ENCODE data around the gene ABCF3. TPM values are rescaled to one million over a fixed set of nuclear protein-coding genes. Genes with fewer than 3 reads are reported as not detected.
"Not testable (repeated sequence)": the region's sequence is repeated elsewhere in the genome, so short reads cannot be mapped to it uniquely, and the experiment has no call there.

The ABCF3 gene, protein sequence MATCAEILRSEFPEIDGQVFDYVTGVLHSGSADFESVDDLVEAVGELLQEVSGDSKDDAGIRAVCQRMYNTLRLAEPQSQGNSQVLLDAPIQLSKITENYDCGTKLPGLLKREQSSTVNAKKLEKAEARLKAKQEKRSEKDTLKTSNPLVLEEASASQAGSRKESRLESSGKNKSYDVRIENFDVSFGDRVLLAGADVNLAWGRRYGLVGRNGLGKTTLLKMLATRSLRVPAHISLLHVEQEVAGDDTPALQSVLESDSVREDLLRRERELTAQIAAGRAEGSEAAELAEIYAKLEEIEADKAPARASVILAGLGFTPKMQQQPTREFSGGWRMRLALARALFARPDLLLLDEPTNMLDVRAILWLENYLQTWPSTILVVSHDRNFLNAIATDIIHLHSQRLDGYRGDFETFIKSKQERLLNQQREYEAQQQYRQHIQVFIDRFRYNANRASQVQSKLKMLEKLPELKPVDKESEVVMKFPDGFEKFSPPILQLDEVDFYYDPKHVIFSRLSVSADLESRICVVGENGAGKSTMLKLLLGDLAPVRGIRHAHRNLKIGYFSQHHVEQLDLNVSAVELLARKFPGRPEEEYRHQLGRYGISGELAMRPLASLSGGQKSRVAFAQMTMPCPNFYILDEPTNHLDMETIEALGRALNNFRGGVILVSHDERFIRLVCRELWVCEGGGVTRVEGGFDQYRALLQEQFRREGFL
- total RNA-seq = 75.2 and 76.4 TPM in 2 replicates

DNA sequence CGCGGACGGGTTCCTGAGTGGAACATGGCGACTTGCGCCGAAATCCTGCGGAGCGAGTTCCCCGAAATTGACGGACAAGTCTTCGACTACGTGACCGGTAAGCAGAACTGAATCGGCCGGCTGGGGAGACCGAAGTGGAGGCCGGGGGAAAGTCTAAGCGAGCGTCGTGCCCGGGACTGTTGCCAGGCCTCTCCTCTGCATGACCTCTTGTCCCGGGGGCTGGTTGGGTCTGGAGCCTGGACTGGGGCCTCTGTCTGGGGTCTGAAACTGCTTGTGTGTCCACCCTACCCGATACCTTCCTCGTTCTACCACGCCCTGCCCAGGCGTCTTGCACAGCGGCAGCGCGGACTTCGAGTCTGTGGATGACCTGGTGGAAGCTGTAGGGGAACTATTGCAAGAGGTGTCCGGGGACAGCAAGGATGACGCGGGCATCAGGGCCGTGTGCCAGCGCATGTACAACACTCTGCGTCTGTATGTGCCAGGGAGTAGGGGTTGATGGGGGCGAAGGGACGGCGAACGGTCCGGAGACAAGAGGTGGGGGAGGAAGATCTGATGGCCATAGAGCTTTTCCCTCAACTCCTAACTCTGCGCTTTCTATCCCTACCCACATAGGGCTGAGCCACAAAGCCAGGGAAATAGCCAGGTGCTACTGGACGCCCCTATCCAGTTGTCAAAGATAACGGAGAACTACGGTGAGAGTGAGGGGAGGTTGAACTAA is at the start of gene ABCF3:
Gene ABCF3 (plus strand): TSS at position 16 of the 718 bp plus-strand sequence. CDS start 9 bp downstream, at position 25.
- intact Hi-C loops (cut with micrococcal nuclease) = loop anchor here (1.0 to 5.0 kb wide), 9 partner anchors 51 to 1088 kb away; partner anchors contain the start of genes ABCC5, EEF1AKMT4, EIF2B5 and EIF4G1
- H3K27ac Mint-ChIP-seq = peak within 1 kb of the TSS; percentile 89
- no peaks in the 10 kb centered on the region for H3K9me3 Mint-ChIP-seq
- H3K4me1 Mint-ChIP-seq (ENCODE audit: low read depth) = peaks cover 25% of the 10 kb centered on the region
- H3K27me3 Mint-ChIP-seq (ENCODE audit: insufficient read depth) = no peaks in the 10 kb centered on the region
- peaks cover 40% of the 10 kb centered on the region for H3K36me3 Mint-ChIP-seq (ENCODE audit: low read depth)
- H3K4me3 Mint-ChIP-seq = peak within 1 kb of the TSS; percentile 98
- DNase-seq (ENCODE audit: low spot score) = no peak

DNA sequence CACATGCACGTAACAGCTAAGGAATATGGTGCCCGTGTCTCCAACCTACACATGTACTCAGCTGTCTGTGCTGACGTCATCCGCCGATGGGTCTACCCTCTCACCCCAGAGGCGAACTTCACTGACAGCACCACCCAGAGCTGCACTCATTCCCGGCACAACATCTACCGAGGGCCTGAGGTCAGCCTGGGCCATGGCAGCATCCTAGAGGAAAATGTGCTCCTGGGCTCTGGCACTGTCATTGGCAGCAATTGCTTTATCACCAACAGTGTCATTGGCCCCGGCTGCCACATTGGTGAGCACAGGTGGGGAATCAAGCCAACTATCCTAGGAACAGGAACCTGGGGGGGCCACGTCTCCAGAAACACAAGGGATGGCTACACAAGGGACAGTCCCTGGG is 45.6 kb upstream of the ABCF3 start:
- Mint-ChIP-seq H3K4me1 (ENCODE audit: low read depth) (peaks cover 19% of the 10 kb centered on the region), H3K9me3 (no peaks in the 10 kb centered on the region), H3K27me3 (ENCODE audit: insufficient read depth) (no peaks in the 10 kb centered on the region), H3K4me3 (no peak overlapping the region), H3K36me3 (ENCODE audit: low read depth) (peaks cover 37% of the 10 kb centered on the region), H3K27ac (no peak overlapping the region)
- DNase-seq (ENCODE audit: low spot score) = no peak
- intact Hi-C loops (cut with micrococcal nuclease) = no loop called here

DNA sequence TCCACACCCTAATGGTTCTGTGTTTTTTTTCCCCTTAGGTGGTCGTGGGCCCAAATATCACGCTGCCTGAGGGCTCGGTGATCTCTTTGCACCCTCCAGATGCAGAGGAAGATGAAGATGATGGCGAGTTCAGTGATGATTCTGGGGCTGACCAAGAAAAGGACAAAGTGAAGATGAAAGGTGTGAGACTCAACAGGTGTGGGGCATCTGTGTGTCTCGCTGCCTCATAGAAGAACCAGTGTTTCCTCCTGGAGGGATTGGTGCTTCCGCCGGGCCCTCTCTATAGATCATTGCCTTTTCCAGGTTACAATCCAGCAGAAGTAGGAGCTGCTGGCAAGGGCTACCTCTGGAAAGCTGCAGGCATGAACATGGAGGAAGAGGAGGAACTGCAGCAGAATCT is 43.8 kb upstream of the ABCF3 start:
- H3K36me3 Mint-ChIP-seq (ENCODE audit: low read depth) = peaks cover 42% of the 10 kb centered on the region
- H3K27ac Mint-ChIP-seq = no peak overlapping the region
- intact Hi-C loops (cut with micrococcal nuclease) = no loop called here
- DNase-seq (ENCODE audit: low spot score) = no peak
- no peaks in the 10 kb centered on the region for H3K9me3 Mint-ChIP-seq
- H3K27me3 Mint-ChIP-seq (ENCODE audit: insufficient read depth) = no peaks in the 10 kb centered on the region
- H3K4me3 Mint-ChIP-seq = no peak overlapping the region
- H3K4me1 Mint-ChIP-seq (ENCODE audit: low read depth) = peaks cover 5% of the 10 kb centered on the region

DNA sequence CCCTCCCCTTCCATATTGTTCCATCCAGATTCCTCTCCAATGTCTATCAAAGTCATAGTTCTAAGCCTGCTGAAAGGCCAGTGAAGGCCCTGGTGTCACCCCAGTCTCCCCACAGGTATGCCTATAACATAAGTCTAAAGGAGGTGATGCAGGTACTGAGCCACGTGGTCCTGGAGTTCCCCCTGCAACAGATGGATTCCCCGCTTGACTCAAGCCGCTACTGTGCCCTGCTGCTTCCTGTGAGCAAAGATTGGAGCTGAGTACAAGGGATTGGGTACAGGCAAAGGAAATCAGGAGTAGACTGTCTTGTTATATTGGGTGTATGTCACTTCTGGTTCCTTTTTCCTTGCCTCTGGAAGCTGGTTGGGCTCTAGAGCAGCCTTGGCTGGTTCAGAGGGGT is 42.7 kb upstream of the ABCF3 start:
- no peaks in the 10 kb centered on the region for H3K4me1 Mint-ChIP-seq (ENCODE audit: low read depth)
- H3K9me3 Mint-ChIP-seq = no peaks in the 10 kb centered on the region
- DNase-seq (ENCODE audit: low spot score) = no peak
- H3K27ac Mint-ChIP-seq = no peak overlapping the region
- H3K27me3 Mint-ChIP-seq (ENCODE audit: insufficient read depth) = no peaks in the 10 kb centered on the region
- H3K4me3 Mint-ChIP-seq = no peak overlapping the region
- peaks cover 37% of the 10 kb centered on the region for H3K36me3 Mint-ChIP-seq (ENCODE audit: low read depth)
- intact Hi-C loops (cut with micrococcal nuclease) = no loop called here

DNA sequence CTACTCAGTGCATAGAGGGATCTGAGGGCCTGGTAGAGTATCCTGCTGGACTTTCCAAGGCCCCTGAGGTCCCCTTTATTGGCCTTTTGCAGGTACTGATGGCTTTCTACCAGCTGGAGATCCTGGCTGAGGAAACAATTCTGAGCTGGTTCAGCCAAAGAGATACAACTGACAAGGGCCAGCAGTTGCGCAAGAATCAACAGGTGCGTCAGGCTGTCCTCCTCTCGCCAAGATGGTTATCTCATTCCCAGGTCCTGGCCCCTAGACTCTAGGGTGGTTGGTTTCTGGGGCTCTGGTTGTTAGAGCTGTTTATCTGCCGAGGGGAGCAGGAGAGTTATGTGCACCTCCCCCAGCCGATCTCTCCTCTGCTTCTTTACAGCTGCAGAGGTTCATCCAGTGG is 41.5 kb upstream of the ABCF3 start:
- intact Hi-C loops (cut with micrococcal nuclease) = loop anchor here (2.0 kb wide), 1 partner anchor 104 kb away; the partner anchor contains the start of genes ALG3 and EEF1AKMT4
- H3K9me3 Mint-ChIP-seq = no peaks in the 10 kb centered on the region
- H3K27ac Mint-ChIP-seq = no peak overlapping the region
- no peak for DNase-seq (ENCODE audit: low spot score)
- H3K4me1 Mint-ChIP-seq (ENCODE audit: low read depth) = no peaks in the 10 kb centered on the region
- H3K4me3 Mint-ChIP-seq = no peak overlapping the region
- H3K27me3 Mint-ChIP-seq (ENCODE audit: insufficient read depth) = no peaks in the 10 kb centered on the region
- H3K36me3 Mint-ChIP-seq (ENCODE audit: low read depth) = peaks cover 37% of the 10 kb centered on the region

DNA sequence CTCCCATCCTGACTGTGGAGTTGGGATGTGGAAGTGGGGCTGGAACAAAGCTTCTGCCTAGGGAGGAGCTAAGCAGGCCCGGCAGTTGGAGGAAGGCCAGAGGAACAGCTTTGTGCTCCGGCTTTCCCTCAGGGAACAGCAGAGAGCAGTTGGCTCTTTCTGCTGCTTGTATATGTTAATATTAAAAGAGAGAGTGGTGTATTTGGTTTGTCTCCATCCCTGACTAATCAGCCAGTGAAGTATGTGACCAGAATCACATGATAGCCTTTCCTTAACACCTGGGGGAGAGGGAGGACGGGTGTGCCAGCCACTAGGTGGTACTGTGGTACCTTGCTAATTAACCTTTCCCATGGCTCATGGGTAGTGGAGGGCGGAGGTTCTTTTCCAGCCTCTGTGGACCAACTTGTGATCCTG is 40.9 kb upstream of the ABCF3 start:
- no peak overlapping the region for H3K4me3 Mint-ChIP-seq
- no peaks in the 10 kb centered on the region for H3K4me1 Mint-ChIP-seq (ENCODE audit: low read depth)
- H3K27me3 Mint-ChIP-seq (ENCODE audit: insufficient read depth) = no peaks in the 10 kb centered on the region
- no peak overlapping the region for H3K27ac Mint-ChIP-seq
- no peaks in the 10 kb centered on the region for H3K9me3 Mint-ChIP-seq
- no peak for DNase-seq (ENCODE audit: low spot score)
- H3K36me3 Mint-ChIP-seq (ENCODE audit: low read depth) = peaks cover 35% of the 10 kb centered on the region
- intact Hi-C loops (cut with micrococcal nuclease) = loop anchor here (2.0 kb wide), 1 partner anchor 104 kb away; the partner anchor contains the start of genes ALG3 and EEF1AKMT4

DNA sequence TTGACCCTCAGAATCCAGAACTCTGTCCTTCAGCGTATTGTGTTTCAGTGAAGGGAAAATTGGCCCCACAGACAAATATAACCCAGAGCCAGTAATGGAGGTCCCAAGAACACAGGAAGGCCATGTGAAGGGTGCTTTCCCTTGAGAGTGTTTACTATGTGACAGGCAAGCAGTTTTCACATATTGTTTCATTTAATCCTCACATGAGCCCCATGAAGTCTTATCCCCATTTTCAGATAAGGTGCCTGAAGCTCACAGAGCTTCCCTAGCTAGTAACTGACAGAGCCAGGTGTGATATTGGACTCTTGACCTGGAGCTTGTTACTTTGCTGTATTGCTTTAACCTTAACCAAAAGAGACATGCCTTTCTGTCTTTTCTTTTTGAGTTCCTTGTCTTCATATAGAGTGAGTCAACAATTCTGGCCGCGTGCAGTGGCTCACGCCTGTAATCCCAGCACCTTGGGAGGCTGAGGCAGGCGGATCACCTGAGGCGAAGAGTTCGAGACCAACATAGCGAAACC is 40.2 kb upstream of the ABCF3 start:
- no peaks in the 10 kb centered on the region for H3K27me3 Mint-ChIP-seq (ENCODE audit: insufficient read depth)
- no peaks in the 10 kb centered on the region for H3K4me1 Mint-ChIP-seq (ENCODE audit: low read depth)
- intact Hi-C loops (cut with micrococcal nuclease) = loop anchor here (2.0 kb wide), 1 partner anchor 103 kb away; the partner anchor contains the start of genes ALG3 and EEF1AKMT4
- H3K27ac Mint-ChIP-seq = no peak overlapping the region
- no peak for DNase-seq (ENCODE audit: low spot score)
- H3K4me3 Mint-ChIP-seq = no peak overlapping the region
- H3K9me3 Mint-ChIP-seq = no peaks in the 10 kb centered on the region
- peaks cover 32% of the 10 kb centered on the region for H3K36me3 Mint-ChIP-seq (ENCODE audit: low read depth)

DNA sequence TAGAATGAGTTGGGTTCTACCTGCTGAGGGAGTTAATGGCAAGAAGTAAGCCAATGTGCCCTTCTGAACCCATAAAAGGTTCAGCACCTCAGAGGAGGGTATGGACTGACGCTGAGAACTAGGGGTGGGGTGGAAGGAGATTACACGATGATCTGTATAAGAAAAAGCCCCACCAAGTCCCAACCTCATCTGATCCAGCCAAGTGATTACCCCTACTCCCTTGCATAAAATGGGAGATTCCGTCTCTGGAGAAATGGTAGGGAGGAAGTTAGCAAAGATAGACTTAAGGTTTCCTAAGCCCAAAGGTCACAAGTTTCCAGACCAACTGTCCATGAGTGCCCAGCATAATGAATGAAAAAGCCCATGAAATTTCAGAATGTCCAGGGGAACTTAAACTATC is 37.9 kb upstream of the ABCF3 start:
- H3K4me1 Mint-ChIP-seq (ENCODE audit: low read depth) = no peaks in the 10 kb centered on the region
- H3K9me3 Mint-ChIP-seq = no peaks in the 10 kb centered on the region
- peaks cover 3% of the 10 kb centered on the region for H3K27me3 Mint-ChIP-seq (ENCODE audit: insufficient read depth)
- no peak overlapping the region for H3K27ac Mint-ChIP-seq
- H3K4me3 Mint-ChIP-seq = no peak overlapping the region
- peaks cover 13% of the 10 kb centered on the region for H3K36me3 Mint-ChIP-seq (ENCODE audit: low read depth)
- intact Hi-C loops (cut with micrococcal nuclease) = no loop called here
- no peak for DNase-seq (ENCODE audit: low spot score)

DNA sequence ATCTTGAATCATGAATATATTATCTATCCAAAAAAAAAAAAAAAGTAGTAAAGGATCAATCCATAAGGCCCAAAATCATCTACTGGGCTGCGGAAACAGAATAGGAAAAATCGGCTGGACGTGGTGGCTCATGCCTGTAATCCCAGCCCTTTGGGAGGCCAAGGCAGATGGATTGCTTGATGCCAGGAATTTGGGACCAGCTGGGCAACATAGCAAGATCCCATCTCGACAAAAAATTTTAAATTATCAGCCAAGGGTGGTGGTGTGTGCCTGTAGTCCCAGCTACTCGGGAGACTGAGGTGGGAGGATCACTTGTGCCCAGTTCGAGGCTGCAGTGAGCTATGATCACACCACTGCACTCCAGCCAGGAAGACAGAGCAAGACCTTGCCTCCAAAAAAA is 36.9 kb upstream of the ABCF3 start:
- H3K9me3 Mint-ChIP-seq = no peaks in the 10 kb centered on the region
- H3K4me3 Mint-ChIP-seq = no peak overlapping the region
- H3K27ac Mint-ChIP-seq = no peak overlapping the region
- H3K4me1 Mint-ChIP-seq (ENCODE audit: low read depth) = no peaks in the 10 kb centered on the region
- intact Hi-C loops (cut with micrococcal nuclease) = no loop called here
- H3K36me3 Mint-ChIP-seq (ENCODE audit: low read depth) = peaks cover 5% of the 10 kb centered on the region
- peaks cover 3% of the 10 kb centered on the region for H3K27me3 Mint-ChIP-seq (ENCODE audit: insufficient read depth)
- DNase-seq (ENCODE audit: low spot score) = no peak

DNA sequence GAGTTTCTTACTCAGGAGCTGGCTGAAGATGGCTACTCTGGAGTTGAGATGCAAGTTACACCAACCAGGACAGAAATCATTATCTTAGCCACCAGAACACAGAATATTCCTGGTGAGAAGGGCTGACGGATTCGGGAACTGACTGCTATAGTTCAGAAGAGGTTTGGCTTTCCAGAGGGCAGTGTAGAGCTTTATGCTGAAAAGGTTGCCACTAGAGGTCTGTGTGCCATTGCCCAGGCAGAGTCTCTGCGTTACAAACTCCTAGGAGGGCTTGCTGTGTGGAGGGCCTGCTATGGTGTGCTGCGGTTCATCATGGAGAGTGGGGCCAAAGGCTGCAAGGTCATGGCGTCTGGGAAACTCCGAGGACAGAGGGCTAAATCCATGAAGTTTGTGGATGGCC is 36.2 kb upstream of the ABCF3 start:
- H3K27ac Mint-ChIP-seq; H3K4me1 Mint-ChIP-seq (ENCODE audit: low read depth); intact Hi-C loops (cut with micrococcal nuclease); H3K4me3 Mint-ChIP-seq; DNase-seq (ENCODE audit: low spot score); H3K27me3 Mint-ChIP-seq (ENCODE audit: insufficient read depth); H3K36me3 Mint-ChIP-seq (ENCODE audit: low read depth); H3K9me3 Mint-ChIP-seq: not testable (repeated sequence)

DNA sequence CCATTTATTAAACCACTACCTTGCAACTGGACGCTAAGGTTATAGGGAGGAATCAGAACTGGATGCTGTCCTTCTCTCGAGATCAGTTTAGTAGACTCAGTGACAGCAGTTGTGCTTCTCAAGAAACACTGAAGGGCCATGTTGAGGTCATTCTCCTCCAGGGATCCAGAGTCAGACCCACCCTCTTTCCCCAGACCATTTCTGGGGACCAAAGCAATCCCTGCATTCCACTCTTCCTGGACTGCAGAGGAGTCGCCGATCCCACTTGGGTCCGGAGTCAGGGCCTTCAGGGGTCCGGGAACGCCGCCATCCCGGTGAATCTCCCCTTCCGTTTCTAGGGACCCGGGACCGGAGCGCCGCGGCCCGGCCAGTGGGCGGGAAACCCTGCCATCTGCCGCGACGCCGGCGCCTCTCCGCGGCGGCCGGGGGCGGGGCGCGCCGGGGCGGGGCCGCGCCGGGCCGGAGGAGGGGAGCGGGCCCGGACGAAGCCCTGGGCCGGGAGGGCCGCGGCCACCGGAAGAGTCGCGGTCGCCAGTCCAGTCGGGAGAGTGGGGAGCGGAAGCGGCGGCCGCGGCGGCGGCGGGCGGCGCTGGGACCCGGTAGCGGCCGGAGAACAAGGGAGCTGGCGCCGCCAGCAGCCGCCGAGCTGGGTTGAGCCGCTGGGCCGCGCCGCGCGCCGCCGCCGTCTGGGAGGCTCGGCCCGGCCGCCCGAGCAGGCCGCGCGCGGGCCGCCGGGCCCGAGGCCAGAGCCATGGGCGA is 30.9 kb upstream of the ABCF3 start, which contains the start of gene DVL3:
Gene DVL3 (plus strand): TSS at position 493 of the 759 bp plus-strand sequence. CDS start 259 bp downstream, at position 752.
- Mint-ChIP-seq H3K36me3 (ENCODE audit: low read depth) (peaks cover 2% of the 10 kb centered on the region), H3K27me3 (ENCODE audit: insufficient read depth) (peaks cover 5% of the 10 kb centered on the region), H3K4me3 (peak within 1 kb of the TSS; percentile 95), H3K9me3 (no peaks in the 10 kb centered on the region), H3K27ac (peak within 1 kb of the TSS; percentile 88), H3K4me1 (ENCODE audit: low read depth) (peaks cover 20% of the 10 kb centered on the region)
- peak; percentile 51 for DNase-seq (ENCODE audit: low spot score)
- intact Hi-C loops (cut with micrococcal nuclease) = loop anchor here (1.0 kb wide), 4 partner anchors 19 to 94 kb away; partner anchors contain the start of genes AP2M1, EEF1AKMT4 and EIF2B5
